Activated T-cell treated with anti-CD3 and anti-CD28 coated beads for 24 hours (primary cell): ENCODE results near the gene MED7.

Experiments used
- DNase-seq: peaks from one replicate; pipeline ENCODE4 v3.0.0-alpha.2; 2020; ENCODE audit warnings: low read depth

The MED7 gene

DNA sequence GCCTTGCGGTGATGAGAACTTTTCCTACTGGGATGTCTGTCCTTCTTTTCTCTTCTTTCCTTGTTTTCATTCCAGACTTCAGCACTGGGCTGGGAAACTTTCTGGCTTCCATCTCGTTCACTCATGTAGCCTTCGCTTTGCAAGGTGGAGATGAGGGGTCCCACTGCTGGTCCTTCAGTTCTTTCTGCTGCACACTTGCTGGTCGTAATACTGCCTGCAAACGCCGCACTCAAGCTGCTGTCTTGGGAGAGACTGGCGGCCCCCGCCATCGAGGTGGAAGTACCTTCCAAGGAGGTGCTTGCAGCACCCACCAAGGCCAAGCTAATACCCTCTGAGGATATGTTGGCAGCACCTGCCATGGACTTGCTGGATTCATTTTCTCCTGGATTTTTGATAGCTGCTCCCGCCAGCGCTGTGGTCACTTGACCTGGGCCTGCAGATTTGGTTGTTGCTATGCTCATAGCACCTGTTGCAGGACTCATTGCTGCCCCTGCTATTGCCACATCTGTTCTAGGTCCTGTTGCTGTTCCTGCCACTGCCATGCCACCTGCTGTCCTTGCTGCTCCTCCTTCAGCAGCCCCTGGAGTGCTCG is 20.4 kb upstream of the MED7 start:
- DNase-seq = no peak

- no peak for DNase-seq
These were observed 19.3 kb upstream of the MED7 start for GRCh38 chr5:157161996-157162395.

DNA sequence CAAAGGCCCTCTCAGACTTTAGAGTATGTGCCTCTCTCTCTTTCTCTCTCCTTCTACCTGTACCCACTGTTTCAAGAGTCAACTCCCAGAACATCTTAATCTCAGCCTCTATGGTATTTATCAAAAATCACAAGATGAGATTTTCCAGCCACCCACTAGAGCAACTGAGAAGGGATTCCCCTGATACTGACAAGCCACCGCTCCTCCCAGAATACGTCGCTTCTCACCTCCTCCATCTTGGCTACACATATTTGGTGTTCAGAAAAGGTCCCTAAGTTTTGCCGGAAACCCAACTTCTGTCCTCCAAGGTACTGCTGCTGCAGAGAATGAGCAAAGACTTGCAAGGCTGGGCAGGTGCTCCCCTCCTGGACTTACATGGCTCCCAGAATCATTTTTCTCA is 17.3 kb upstream of the MED7 start:
- no peak for DNase-seq

GRCh38 chr5:157159209-157159751 is 16.6 kb upstream of the MED7 start:
- no peak for DNase-seq

- DNase-seq = no peak
These were observed 14.7 kb upstream of the MED7 start for GRCh38 chr5:157157293-157157891.

GRCh38 chr5:157155297-157155696 is 12.6 kb upstream of the MED7 start:
- DNase-seq = no peak

DNA sequence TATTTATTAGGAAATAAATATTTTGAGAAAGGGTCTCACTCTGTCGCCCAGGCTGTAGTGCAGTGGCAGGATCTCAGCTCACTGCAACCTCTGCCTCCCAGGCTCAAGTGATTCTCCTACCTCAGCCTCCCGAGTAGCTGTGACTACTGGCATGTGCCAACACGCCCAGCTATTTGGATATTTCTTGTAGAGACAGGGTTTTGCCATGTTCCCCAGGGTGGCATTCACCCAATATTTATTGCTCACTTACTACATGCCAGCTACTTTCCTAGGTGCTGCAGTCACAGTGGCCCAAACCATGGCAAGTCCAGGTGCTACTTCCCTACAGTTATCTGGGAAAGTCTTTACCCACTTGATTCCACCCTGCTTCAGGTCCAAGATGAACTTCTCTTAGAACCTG is 8.3 kb upstream of the MED7 start:
- no peak for DNase-seq

GRCh38 chr5:157148734-157149615 is 6.3 kb upstream of the MED7 start:
- DNase-seq = peak; percentile 80

- DNase-seq = peak; percentile 41
These were observed 684 bp upstream of the MED7 start for GRCh38 chr5:157143127-157143971.

- no peak for DNase-seq
These were observed 5.0 kb downstream of the MED7 start for GRCh38 chr5:157137691-157138090.

DNA sequence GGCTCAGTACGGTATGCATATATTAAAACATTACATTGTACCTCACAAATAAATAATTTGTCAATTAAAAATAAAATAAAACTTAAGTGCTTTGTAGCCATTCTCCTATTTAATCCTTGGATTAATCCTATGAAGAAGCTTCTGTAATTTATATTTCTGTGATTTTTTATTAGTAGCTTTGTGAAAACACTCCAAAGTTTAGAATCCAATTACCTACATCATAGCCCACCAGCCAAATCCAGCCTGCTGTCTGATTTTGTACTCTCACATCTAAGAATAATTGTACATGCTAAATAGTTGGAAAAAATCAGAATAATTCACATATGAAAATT is 10.4 kb downstream of the MED7 start:
- DNase-seq = no peak

GRCh38 chr5:157130925-157131324 is 11.7 kb downstream of the MED7 start:
- DNase-seq = no peak

DNA sequence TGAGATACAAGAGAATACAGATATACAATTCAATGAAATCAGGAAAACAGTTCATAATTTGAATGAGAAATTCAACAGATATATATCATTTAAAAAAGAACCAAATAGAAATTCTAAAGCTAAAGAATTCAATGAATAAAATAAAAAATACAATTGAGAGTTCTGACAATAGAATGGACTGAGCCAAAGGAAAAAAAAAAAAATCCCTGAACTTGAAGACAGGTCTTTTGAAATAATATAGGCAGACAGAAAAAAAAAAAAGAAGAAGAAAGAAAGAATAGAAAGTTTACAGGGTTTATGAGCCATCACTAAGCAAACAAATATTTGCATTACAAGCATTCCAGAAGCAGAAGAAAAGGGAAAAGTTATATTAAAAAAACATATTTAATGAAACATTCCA is 21.0 kb downstream of the MED7 start:
- DNase-seq = no peak

GRCh38 chr5:157120102-157120501 is 22.6 kb downstream of the MED7 start:
- no peak for DNase-seq

DNA sequence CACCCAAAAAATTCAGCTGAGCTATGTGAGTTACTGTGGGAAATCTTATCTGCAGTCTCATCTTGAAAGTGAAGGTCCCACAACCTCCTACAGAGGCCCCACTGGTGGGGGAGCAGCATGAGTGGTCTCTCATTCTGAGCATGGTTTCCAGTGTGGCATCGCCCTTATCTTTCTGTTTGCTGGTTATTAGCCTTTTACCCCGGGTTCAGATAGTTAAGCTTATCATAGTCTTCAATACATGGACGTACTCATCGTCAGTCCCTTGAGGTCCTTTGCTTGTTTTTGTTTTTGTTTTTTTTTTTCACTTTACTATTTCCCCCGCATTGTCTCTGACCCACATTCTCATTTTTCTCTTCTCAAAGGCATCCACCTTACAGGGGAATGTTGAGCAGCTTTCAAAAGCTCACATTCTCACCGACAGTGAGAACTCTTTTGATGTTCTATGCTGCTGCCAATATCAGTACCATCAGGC is 26.1 kb downstream of the MED7 start:
- no peak for DNase-seq

- no peak for DNase-seq
These were observed 27.2 kb downstream of the MED7 start for GRCh38 chr5:157115502-157115901.

DNA sequence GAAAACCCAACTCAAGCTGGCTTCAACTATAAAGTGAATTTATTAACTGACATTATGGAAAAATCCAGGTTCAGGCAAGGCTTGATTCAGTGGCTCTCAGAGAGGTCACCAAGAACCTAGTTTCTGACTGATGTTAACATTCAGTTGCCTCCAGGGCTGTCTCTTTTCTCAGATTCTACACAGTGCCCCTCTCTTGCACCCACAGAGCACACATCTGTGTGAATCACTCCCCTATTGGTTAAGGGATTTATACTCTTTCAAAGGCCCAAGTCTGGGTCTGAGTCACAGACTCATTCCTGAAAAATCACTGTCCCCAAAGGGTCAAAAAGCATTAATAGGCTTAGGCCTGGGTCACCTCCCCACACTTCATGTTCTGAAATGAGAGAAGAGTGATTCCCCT is 27.7 kb downstream of the MED7 start:
- no peak for DNase-seq

GRCh38 chr5:157113002-157113401 is 29.7 kb downstream of the MED7 start:
- DNase-seq = no peak

DNA sequence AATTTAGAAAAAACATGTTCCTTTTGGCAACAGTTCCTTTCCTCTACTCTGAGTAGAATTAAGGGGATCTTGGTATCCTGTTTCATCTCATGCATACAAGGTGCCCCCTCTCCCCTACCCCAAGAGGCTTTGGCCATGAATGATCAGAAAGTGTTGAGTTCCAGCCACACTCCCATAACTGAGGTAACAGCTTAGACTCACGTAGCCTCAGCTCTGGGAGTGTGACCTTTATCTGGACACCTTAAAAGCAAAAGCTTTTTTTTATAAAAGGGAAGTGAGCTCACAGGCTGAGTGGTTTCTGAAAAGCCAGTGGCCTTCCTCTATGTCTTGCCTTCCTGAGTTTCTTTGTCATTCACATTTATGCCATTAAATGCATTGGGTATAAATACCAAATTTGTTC is 32.9 kb downstream of the MED7 start:
- DNase-seq = no peak

DNA sequence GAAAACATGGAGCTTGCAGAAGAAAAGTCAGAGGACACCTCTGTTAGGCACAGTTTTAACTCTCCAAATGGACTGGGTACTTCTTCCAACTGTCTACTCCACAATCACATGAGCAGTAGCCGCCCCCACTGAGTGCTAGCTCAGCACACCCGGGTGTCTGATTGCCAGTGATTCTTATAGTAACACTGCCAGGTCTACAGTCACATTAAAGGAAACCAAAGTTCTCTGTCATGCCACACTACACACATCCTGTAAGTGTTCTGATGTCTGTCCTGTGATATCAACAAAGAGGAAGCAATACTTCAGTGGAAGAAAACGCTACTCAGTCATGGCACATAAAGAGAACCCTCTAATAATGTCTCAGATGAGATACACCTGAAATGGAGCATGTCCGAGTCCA is 33.7 kb downstream of the MED7 start, which contains the start of gene HAVCR2:
TSS of gene HAVCR2 (minus strand) at position 69 of the 400 bp plus-strand sequence. CDS start at position 8, 61 bp downstream.
- peak; percentile 21 for DNase-seq

DNA sequence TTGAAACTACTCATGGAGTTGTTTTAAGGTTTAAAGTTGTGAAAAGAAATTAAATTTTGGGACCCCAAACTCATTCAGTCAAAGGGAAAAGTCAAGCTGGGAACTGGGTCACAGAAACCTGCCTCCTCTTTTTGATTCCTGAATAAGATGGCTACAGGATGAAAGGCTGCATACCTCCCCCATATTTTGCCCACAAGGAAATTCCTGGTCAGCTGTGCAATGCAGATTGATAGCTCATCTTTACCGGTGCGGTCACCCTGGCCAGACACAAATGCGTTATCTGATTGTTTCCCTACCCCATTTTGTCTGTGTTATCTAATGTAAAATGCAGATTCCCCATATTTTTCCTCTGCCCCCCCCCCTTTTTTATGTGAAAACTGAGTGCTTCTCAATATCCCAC is 35.2 kb downstream of the MED7 start:
- DNase-seq = no peak
